Subcutaneous abdominal adipose tissue (tissue), 5 donors: ENCODE data around the gene BORCS5.

Source experiments
- H3K27ac ChIP-seq: one replicate; pipeline ENCODE4 v1.7.0; 2013; ENCODE audit warnings: low read depth, mild to moderate bottlenecking, inconsistent platforms, low read length, moderate library complexity
- H3K27me3 ChIP-seq, 5 donors: one replicate each; pipeline ENCODE4 v1.7.0; 2013; ENCODE audit warnings: low read length in 5 of 5, inconsistent platforms in 1 of 5; ENCODE audit not compliant: control insufficient read depth in 5 of 5, insufficient read depth in 4 of 5
- H3K36me3 ChIP-seq, 5 donors: one replicate each; pipeline ENCODE4 v1.7.0; 2013; ENCODE audit warnings: low read length in 5 of 5; ENCODE audit not compliant: control insufficient read depth in 5 of 5, insufficient read depth in 5 of 5
- H3K4me1 ChIP-seq, 5 donors: one replicate each; pipeline ENCODE4 v1.7.0; 2013; ENCODE audit warnings: low read length in 5 of 5, mild to moderate bottlenecking in 3 of 5, moderate library complexity in 1 of 5; ENCODE audit not compliant: control insufficient read depth in 5 of 5, insufficient read depth in 5 of 5
- H3K4me3 ChIP-seq, 5 donors: one replicate each; pipeline ENCODE4 v1.7.0; 2013; ENCODE audit warnings: low read length in 5 of 5, low read depth in 1 of 5
- H3K9ac ChIP-seq, 5 donors: one replicate each; pipeline ENCODE4 v1.7.0; 2013; ENCODE audit warnings: low read length in 5 of 5, mild to moderate bottlenecking in 4 of 5, moderate library complexity in 3 of 5
- H3K9me3 ChIP-seq, 5 donors: one replicate each; pipeline ENCODE4 v1.7.0; 2013; ENCODE audit warnings: low read length in 5 of 5; ENCODE audit not compliant: control insufficient read depth in 5 of 5
- donor health status: healthy.
- donor health status: healthy.
- donor health status: healthy.
- donor health status: healthy.
- donor health status: healthy.

Gene BORCS5

GRCh38 chr12:12428047-12428446 is 71.2 kb downstream of the BORCS5 start:
- Histone ChIP-seq H3K27ac (no peak overlapping the region), H3K9me3 (peaks cover 0 to 7% (median 0%) of the 10 kb centered on the region in 5 donors), H3K27me3 (no peaks in the 10 kb centered on the region), H3K9ac (no peak overlapping the region), H3K4me3 (no peak overlapping the region), H3K4me1 (peaks cover 0 to 9% (median under 1%) of the 10 kb centered on the region in 5 donors), H3K36me3 (no peaks in the 10 kb centered on the region)

- H3K36me3 ChIP-seq: no peaks in the 10 kb centered on the region
- peaks cover 0 to 17% (median 4%) of the 10 kb centered on the region in 5 donors for H3K4me1 ChIP-seq
- no peak overlapping the region for H3K4me3 ChIP-seq
- no peaks in the 10 kb centered on the region for H3K27me3 ChIP-seq
- H3K27ac ChIP-seq: no peak overlapping the region
- no peaks in the 10 kb centered on the region for H3K9me3 ChIP-seq
- H3K9ac ChIP-seq: no peak overlapping the region
These were observed 72.2 kb downstream of the BORCS5 start for GRCh38 chr12:12428961-12429657.

GRCh38 chr12:12432364-12432763 is 75.5 kb downstream of the BORCS5 start:
- Histone ChIP-seq H3K27me3 (no peaks in the 10 kb centered on the region), H3K4me1 (peaks cover 0 to 20% (median 0%) of the 10 kb centered on the region in 5 donors), H3K9ac (no peak overlapping the region), H3K36me3 (peaks cover 0 to 12% (median 4%) of the 10 kb centered on the region in 5 donors), H3K4me3 (no peak overlapping the region), H3K9me3 (no peaks in the 10 kb centered on the region), H3K27ac (no peak overlapping the region)

GRCh38 chr12:12433203-12433731 is 76.4 kb downstream of the BORCS5 start:
- Histone ChIP-seq H3K4me1 (peaks cover 0 to 20% (median 0%) of the 10 kb centered on the region in 5 donors), H3K27ac (no peak overlapping the region), H3K27me3 (no peaks in the 10 kb centered on the region), H3K36me3 (peaks cover 3 to 12% (median 4%) of the 10 kb centered on the region in 5 donors), H3K9ac (no peak overlapping the region), H3K9me3 (no peaks in the 10 kb centered on the region), H3K4me3 (no peak overlapping the region)

- Histone ChIP-seq H3K9ac (no peak overlapping the region), H3K4me1 (peaks cover 0 to 21% (median 4%) of the 10 kb centered on the region in 5 donors), H3K27me3 (no peaks in the 10 kb centered on the region), H3K27ac (no peak overlapping the region), H3K9me3 (no peaks in the 10 kb centered on the region), H3K4me3 (no peak overlapping the region), H3K36me3 (peaks cover 3 to 12% (median 4%) of the 10 kb centered on the region in 5 donors)
These were observed 80.0 kb downstream of the BORCS5 start for GRCh38 chr12:12436831-12437345.

GRCh38 chr12:12439636-12440035 is 82.8 kb downstream of the BORCS5 start:
- Histone ChIP-seq H3K4me1 (peaks cover 2 to 45% (median 16%) of the 10 kb centered on the region in 5 donors), H3K9me3 (no peaks in the 10 kb centered on the region), H3K36me3 (peaks cover 3 to 12% (median 4%) of the 10 kb centered on the region in 5 donors), H3K27me3 (no peaks in the 10 kb centered on the region), H3K9ac (no peak overlapping the region), H3K4me3 (no peak overlapping the region), H3K27ac (no peak overlapping the region)

- H3K36me3 ChIP-seq: peaks cover 0 to 10% (median 3%) of the 10 kb centered on the region in 5 donors
- no peak overlapping the region for H3K9ac ChIP-seq
- no peaks in the 10 kb centered on the region for H3K9me3 ChIP-seq
- H3K27ac ChIP-seq: peak overlapping the region; percentile 19
- H3K4me3 ChIP-seq: no peak overlapping the region
- peaks cover 2 to 45% (median 16%) of the 10 kb centered on the region in 5 donors for H3K4me1 ChIP-seq
- H3K27me3 ChIP-seq: no peaks in the 10 kb centered on the region
These were observed 84.0 kb downstream of the BORCS5 start for GRCh38 chr12:12440784-12441428.

- no peaks in the 10 kb centered on the region for H3K27me3 ChIP-seq
- H3K27ac ChIP-seq: no peak overlapping the region
- H3K4me1 ChIP-seq: peaks cover 2 to 45% (median 16%) of the 10 kb centered on the region in 5 donors
- H3K9ac ChIP-seq: no peak overlapping the region
- H3K36me3 ChIP-seq: peaks cover 0 to 5% (median 1%) of the 10 kb centered on the region in 5 donors
- H3K9me3 ChIP-seq: no peaks in the 10 kb centered on the region
- H3K4me3 ChIP-seq: no peak overlapping the region
These were observed 84.5 kb downstream of the BORCS5 start for GRCh38 chr12:12441429-12441807.

- no peak overlapping the region for H3K4me3 ChIP-seq
- H3K9ac ChIP-seq: peak overlapping the region in 1 of 5 donors; percentile 6
These were observed 85.1 kb downstream of the BORCS5 start for GRCh38 chr12:12441843-12442461.

More at GRCh38 chr12:12441843-12442461, 85.1 kb downstream of the BORCS5 start:
- no peaks in the 10 kb centered on the region for H3K9me3 ChIP-seq
- peaks cover 0 to 3% (median 0%) of the 10 kb centered on the region in 5 donors for H3K36me3 ChIP-seq
- no peaks in the 10 kb centered on the region for H3K27me3 ChIP-seq
- peak overlapping the region; percentile 80 for H3K27ac ChIP-seq
- H3K4me1 ChIP-seq: peaks cover 2 to 50% (median 18%) of the 10 kb centered on the region in 5 donors
